CD4-positive, alpha-beta T cell treated with Interleukin-21 for 1 hour (primary cell): ENCODE results near the gene BRCA1.
A peak's percentile ranks its signal among the peaks of the same experiment; 100 is the strongest.

Source experiments
- DNase-seq: peaks from one replicate; pipeline ENCODE4 v3.0.0-alpha.2; 2020

Gene BRCA1

DNA sequence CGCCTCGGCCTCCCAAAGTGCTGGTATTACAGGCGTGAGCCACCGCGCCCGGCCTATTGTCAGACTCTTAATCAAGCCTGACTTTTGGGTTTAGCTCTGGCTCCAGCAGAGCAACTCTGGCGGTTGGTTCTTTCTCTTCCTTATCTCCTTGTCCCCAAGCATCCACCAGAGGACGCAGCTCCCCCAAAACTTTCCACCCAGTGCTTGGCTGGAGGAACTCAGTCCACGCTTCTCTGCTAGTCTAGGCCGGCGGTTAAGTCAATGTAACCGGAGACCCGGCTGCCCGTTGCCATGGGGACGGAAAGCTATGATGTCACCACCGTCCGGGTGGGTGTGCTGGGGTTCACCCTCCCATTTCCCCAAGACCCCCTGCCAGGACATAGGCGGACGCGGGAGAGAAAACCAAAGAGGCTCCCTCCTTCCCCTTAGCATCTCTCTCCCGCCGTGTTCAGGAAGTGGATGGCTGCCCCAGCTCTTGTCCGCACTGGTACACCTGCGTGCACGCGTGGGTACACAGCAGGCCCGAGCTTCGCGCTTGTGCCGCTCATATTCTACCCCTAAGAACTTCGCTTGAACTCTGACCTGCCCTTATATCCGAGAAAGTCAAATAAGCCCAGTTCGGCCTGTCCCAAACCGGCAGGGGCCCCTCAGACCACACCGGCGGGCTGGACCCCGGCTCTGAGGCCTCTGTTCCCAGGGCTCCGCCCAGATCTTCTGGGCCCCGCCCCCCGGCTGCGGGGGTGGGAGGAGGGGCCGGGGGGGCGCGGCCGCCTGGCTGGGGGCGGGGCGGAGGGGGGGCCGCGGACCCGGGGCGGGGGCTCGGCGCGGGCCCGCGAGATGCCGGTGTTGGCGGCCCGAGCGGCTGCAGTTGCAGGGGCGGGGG, 100.5 kb downstream of the BRCA1 start, which contains the start of gene RND2:
TSS of gene RND2 (plus strand) at position 825 of the 883 bp plus-strand sequence. CDS start 117 bp downstream, outside the sequence.
- DNase-seq: peak; percentile 87

GRCh38 chr17:43021741-43022512, 103.2 kb downstream of the BRCA1 start, which contains the start of gene VAT1:
TSS of gene VAT1 (minus strand) at chr17:43022385. CDS start at chr17:43022322, 63 bp downstream.
- peak; percentile 62 for DNase-seq

DNA sequence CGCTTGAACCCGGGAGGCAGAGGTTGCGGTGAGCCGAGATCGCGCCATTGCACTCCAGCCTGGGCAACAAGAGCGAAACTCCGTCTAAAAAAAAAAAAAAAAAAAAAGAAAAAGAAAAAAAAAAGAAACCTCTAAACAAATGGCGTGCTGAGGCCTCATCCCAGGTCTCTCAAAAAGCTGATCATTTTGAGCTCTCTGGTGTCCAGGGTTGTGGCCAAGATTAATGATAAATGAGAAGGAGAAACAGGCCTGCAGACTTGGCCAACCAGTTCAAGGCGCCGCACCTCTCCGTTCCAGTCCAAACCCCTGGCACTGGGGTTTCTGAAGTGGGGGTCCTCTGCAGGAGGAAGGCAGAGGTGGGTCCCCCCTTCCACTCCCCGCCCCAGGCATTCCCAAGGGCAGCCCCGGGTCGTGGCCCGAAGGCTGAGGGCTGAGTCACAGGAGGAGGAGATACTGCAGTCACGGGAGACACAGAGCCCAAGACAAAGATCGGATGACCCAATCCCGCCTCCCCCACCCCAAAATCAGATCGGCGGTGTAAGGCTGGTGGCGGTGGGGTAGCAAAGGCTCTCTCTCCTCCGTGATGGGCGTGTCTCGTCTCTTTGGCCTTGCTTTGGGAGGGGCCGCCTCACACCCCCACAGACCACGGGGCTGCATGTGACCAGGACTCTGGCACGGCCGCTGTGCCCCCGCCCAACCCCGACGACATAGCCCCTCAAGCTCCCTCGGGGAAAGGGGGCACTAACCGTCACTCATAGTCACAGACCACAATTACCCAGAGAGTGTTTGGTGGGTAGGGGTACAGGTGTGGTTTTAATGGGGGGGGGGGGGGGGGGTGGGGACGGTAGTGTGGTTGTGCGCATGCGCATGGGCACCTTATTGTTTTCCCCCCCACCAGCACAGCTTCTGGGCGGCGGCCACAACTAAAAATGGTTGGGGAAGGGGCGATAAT, 104.1 kb downstream of the BRCA1 start:
- peak; percentile 39 for DNase-seq

DNA sequence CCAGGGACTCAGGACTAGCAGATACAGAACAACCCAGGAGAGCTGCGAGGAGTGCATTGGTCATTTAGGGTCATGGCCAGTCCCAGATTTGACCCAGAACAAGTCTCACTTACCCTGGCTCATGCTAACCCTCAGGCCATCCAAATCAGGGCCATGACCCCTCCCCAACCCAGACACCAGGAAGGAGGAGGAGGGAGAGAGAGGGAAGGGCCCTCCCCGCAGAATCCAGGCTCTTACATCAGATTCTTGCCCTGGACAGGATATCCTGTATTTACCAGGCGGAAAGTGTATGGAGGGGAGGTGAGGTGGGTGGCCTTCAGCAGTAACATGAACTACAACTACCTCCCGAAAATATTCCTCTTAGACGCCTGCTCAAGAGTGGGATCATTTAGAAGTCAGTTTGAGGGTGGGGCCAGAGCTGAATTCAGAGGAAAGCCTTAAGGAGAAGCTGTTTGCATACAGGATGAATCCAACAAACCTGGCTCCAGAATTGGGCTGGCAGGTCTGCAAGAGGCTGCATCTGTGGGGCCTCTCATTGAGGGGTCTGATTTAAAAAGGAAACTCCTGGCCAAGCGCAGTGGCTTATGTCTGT, 105.0 kb downstream of the BRCA1 start:
- DNase-seq: no peak

DNA sequence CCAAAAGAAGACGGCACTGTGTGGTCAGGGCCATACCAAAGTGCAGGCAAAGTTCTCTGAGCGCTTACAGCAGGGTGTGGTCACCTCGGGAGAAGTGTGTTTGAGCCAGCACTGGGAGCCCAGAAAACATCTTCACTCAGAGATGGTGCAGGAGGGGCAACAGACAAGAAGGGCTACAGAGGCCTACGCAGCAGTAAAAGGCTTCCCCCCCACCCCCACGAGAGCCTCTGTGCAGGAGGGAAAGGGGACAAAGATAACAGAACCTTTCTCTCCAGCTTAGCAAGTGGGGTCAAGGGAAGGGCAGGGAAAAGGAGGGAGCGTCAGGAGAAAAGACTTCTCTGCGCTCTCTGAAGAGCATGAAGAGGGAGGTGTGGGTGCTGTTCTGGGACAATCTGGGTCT, 105.7 kb downstream of the BRCA1 start:
- DNase-seq: no peak

DNA sequence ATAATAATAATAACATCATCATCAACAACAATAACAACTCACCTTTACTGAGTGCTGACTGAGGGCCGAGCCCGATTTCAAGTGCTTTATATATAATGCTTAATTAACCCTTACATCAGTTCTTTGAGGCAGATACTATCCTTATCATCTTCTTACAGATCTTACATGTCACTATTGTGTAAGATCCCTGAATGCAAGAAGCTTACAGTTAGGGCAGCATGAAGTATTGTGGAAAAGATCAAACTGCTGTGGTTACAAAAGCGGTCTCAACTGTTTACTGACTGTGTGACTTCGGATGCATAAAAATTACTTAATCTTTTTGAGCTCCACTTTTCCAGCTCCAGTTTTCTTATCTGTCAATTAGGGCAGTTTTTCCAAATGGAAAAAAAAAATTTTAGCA, 106.2 kb downstream of the BRCA1 start:
- DNase-seq: no peak

- DNase-seq: peak; percentile 61
These were observed 106.9 kb downstream of the BRCA1 start for GRCh38 chr17:43018008-43018853.

GRCh38 chr17:43016216-43016615, 108.9 kb downstream of the BRCA1 start:
- DNase-seq: no peak

- no peak for DNase-seq
These were observed 109.6 kb downstream of the BRCA1 start for GRCh38 chr17:43015579-43015978.

- DNase-seq: no peak
These were observed 110.3 kb downstream of the BRCA1 start for GRCh38 chr17:43014649-43015542.

DNA sequence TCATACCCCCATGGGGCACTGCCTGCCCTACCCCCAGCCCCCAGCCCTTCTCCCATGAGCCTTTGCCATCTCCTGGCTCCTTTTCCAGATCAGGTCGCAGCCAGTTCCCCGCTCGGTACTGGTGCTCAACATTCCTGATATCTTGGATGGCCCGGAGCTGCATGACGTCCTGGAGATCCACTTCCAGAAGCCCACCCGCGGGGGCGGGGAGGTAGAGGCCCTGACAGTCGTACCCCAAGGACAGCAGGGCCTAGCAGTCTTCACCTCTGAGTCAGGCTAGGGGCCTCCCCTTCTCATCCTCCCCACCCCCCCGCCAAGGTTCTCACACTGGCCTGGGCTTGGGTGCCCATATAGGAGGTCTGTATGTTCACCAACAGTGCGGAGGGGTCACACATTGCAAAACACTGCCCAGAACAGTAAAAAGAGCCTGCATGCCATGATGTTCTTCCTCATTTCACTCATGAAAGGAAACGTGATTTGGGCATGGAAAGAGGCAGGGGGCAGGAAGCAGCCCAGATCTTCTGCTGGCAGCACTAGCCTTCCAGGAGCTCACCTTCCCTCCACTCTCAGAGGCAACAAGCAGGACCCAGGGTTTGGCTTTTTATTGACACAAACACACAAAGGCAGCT, 111.0 kb downstream of the BRCA1 start:
- DNase-seq: no peak

GRCh38 chr17:43013296-43013695, 111.9 kb downstream of the BRCA1 start:
- no peak for DNase-seq

DNA sequence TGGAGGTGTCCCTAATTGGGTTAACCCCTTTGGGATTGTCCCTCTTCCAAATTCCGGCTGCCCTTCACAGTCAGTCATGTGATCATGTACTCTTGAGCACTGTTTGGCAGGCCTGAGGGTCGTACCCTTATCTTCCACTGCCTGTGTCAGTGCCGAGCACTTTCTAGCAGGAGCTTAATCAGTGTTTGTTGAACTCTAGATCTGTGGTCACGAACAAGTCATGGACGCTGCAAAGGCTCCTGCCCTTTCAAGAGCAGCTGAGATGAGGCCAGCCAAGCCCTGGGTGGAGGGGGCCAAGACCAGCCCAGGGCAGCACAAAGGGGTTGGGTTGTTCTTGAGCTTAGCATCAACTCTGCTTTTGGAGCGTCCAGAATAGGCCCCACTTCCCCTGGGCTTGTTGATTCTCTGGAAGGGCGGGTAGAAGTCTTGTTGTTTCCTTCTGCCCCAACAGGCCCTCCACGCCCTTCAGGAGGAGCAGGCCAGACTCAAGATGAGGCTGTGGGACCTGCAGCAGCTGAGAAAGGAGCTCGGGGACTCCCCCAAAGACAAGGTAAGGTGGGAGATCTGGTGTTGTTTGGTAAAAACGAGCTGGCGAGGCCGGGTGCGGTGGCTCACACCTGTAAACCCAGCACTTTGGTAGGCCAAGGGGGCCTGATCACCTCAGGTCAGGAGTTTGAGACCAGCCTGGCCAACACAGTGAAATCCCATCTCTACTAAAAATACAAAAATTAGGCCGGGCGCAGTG, 113.3 kb downstream of the BRCA1 start:
- no peak for DNase-seq

- no peak for DNase-seq
These were observed 114.4 kb downstream of the BRCA1 start for GRCh38 chr17:43010667-43011308.

DNA sequence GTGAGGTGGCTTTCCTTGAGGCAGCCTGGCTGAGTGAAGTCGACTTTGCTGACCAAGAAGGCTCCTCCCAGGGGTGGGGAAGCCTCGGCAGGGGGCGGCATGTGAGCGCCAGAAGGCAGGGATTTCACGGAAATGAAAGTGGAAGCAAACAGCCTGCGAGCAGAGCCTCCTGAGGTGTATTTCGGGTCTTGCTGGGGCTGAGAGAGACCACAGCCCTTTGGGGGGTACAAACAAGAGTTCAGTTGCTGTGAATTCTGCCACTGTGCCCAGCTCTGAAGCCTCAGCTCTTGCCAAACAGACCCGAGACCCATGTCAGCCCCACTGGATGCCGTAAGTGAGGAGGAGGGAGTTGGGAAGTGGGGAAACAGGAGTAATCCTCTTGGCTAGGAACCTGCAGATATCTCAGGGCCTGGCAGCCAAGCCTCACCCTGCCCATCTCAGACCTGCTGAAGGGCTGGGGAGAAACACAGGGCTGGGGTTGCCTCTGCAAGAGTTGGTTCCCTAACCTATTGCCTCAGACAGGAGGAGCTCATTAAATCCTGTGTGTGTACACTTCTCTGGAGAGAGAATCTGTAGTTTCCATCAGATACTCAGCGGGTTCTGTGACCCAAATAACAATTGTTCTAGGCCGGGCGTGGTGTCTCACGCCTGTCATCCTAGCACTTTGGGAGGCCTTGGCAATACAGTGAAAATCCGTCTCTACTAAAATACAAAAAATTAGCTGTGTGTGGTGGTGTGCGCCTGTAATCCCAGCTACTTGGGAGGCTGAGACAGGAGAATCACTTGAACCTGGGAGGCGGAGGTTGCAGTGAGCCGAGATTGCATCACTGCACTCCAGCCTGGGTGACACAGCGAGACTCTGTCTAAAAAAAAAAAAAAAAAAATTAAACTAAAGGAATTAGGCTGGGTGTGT, 118.3 kb downstream of the BRCA1 start, which contains the start of gene IFI35:
TSS of gene IFI35 (plus strand) at position 146 of the 913 bp plus-strand sequence. CDS start at position 310, 164 bp downstream.
- DNase-seq: peak; percentile 89

DNA sequence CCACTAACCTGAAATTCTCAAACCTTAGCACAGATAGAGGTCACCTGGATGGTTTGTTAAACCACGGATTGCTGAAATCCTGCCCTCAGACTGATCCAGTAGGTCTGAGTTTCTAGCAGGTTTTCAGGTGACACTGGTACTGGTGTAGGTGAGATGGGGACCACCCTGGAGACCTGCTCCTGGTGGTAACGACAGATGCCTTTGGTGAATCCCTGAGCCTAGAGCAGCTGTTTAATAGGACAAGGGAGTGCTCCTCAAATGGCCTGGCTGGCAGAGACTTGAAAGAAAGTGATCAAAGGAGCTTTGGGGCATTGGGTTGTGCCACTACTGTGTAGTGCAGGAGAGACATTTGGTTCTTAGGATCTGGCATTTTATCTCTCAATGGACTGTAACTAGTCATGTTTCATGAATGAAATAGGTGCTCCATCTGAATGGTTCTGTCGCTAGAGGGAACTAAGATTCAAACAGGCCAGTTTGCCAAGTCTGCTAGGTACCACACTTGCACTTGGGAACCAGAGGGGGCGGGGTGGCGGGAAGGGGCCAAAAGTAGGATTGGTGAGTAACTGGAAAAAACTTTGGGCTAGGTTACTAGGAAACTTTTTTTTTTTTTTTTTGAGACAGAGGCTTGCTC, 121.5 kb downstream of the BRCA1 start:
- DNase-seq: no peak
